DMS153 (cell line): ENCODE measurements around the gene B3GALT5.

Source experiments
- DNase-seq: peaks from one replicate; lab custom pipeline; 2025; lab: John Stamatoyannopoulos, UW

The B3GALT5 gene

DNA sequence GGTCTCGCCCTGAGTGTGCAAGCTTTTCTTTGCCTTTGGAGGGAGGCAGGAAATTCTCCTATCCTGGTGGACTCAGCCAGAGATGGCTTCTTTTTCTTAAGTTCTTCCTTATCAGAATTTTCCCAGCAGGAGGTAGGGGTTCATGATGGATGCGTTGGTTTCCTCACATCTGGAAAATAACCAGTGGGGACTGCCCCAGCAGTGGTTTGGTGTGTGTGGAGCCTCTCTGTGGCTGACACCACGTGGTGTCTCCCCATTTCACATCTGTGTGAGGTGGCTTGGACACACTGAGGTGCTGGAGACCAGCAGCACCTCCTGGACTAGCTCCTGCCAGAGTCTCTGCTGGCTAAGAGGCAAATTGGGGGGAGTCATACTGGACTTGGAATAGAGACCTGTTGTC is 32.6 kb downstream of the B3GALT5 start:
- no peak for DNase-seq

DNA sequence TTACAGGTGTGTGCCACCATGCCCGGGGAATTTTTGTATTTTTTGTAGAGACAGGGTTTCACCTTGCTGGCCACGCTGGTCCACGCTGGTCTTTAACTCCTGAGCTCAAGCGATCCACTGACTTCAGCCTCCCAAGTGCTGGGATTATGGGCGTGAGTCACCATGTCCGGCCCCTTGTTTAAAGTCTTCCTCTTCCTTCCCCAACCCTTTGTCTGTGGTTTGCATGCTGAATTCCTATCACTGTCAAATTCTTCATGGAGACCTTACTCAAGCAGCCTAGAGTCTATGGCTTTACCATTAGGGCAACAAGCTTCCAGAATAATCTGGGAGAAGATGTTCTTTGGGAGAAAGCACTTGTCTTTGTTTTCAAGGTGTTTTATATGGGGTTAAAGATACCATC is 34.7 kb downstream of the B3GALT5 start:
- no peak for DNase-seq

DNA sequence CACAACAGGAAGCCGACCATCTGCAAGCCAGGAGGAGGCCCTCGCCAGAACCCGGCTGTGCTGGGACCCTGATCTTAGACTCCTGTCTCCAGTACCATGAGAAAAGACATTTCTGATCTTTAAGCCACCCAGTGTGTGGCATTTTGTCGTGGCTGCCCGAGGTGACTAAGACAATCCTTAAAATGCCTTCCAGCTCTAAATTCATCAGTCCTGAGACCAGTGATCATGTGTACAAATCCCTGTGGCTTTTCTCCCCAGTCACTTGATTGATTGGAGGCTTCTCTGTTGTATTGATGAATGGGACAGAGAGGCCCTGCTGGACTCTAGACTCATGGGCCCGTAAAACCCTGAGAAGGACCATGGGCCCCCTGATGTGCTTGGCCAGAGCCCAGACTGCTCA is 36.1 kb downstream of the B3GALT5 start:
- DNase-seq = no peak

- DNase-seq = no peak
Observed at GRCh38 chr21:39649526-39649925, 36.8 kb downstream of the B3GALT5 start.

GRCh38 chr21:39650306-39650705 is 37.6 kb downstream of the B3GALT5 start:
- no peak for DNase-seq

DNA sequence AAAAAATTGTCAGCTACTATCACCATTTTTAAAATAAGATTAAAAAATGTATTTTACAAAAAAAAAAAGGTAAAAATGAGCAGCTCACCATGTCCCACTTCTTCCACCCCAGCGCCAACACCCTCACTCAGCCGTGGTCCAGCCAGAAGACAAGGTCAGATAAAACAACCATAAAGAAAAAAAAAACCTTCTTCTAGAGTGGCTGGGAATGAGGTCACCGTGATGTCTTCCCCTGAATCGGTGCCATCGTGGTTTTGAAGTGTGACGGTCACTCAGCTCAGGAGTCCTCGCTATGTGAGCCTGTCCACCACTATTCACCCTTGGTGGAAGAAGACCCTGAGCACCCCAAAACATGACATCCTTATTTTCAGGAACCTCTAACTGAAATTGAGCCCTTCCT is 38.1 kb downstream of the B3GALT5 start:
- DNase-seq = no peak

DNA sequence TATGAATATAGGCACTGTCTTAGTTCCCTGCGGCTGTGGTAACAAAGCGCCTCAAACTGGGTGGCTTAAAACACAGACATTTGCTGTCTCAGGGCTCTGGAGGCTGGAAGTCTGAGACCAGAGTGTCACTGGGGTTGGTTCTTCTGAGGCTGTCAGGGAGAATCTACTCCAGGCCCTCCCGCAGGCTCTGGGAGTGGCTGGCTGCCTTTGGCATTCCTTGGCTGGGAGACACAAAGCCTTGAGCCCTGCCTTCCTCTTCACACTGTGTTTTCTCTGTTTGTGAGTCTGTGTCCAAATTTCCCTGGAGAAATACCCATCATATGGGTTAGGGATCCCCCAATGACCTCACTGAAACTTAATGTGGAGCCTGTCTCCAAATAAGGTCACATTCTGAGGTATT is 38.5 kb downstream of the B3GALT5 start:
- no peak for DNase-seq

- no peak for DNase-seq
Observed at GRCh38 chr21:39654951-39655350, 42.2 kb downstream of the B3GALT5 start.

- DNase-seq = no peak
Observed at GRCh38 chr21:39655589-39655988, 42.8 kb downstream of the B3GALT5 start.

DNA sequence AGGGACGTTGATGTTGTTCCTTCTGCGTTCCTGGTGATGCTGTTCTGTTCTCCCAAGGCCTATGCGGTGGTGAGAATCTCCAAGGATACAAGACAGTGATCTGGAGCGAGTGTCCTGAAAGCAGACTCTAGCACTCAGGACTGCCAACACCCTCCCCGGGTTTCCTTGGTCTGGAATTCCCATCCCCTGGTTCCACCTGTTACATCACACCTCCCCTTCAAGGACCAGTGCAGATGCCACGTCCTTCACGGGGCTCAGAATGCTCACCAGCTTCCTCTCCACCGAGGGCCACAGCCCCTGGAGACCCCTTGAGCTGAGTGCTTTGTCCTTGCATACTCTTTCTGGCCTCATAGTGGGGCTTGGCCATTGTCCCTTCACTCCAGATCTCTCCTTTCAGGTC is 43.5 kb downstream of the B3GALT5 start:
- DNase-seq = no peak

DNA sequence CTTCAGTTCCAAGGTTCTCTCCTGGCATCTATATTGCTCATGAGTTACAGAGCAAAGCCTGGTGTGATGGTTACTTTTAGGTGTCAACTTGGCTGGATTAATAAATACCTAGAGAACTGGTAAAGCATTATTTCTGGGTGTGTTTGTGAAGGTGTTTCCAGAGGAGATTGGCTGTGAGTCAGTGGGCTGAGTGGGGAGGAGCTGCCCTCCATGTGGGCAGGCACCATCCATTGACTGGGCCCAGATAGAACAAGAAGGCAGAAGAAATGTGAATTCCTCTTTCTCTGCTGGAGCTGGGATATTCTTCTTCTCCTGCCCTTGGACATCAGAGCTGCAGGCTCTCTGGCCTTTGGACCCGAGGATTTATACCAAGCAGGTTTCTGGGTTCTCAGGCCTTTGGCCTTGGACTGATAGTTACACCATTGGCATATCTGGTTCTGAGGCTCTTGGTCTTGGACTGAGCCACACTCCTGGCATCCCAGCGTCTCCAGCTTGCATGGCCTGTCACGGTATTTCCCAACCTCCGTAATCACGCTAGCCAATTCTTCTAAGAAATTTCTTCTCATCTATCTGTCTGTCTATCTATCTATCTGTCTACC is 44.5 kb downstream of the B3GALT5 start:
- no peak for DNase-seq

DNA sequence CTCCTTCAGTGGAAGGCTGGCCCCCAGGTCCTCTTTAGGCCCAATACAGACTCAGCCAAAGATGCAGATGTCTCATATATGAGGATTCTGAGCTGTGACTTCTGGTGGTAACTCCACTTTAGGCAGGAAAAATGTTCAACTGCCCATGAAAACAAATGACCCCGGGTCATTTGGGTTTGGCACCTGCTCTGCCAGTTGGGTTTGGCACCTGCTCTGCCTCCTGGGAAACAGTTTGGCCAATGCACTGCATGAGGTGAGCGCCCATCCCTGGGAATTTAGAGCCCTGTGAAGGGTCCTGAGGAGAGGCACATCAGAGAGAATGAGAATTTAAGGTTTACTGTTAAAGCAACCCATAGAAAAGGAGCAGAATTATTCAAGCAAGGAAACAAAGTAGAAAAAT is 45.3 kb downstream of the B3GALT5 start:
- no peak for DNase-seq

GRCh38 chr21:39659070-39659815 is 46.5 kb downstream of the B3GALT5 start:
- no peak for DNase-seq

DNA sequence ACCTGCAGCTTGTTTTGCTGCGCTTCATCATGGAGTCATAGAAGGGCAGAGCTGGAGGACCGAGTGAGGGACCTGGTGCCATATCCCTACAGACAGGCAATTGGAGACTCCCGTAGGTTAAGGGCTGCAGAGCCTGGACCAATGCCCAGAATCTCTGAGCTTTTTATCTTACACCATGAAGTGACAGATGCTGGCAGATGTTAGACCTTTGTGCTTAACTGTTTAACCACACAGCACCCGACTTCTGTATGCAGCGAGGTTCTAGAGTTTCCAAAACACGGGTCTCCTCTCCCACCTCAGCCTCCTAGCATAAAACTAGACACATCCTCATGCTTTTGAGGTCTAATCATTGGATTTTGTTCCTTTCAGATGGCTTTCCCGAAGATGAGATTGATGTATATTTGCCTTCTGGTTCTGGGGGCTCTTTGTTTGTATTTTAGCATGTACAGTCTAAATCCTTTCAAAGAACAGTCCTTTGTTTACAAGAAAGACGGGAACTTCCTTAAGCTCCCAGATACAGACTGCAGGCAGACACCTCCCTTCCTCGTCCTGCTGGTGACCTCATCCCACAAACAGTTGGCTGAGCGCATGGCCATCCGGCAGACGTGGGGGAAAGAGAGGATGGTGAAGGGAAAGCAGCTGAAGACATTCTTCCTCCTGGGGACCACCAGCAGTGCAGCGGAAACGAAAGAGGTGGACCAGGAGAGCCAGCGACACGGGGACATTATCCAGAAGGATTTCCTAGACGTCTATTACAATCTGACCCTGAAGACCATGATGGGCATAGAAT is 47.6 kb downstream of the B3GALT5 start:
- DNase-seq = peak; percentile 90

- DNase-seq = no peak
Observed at GRCh38 chr21:39661121-39661520, 48.4 kb downstream of the B3GALT5 start.

DNA sequence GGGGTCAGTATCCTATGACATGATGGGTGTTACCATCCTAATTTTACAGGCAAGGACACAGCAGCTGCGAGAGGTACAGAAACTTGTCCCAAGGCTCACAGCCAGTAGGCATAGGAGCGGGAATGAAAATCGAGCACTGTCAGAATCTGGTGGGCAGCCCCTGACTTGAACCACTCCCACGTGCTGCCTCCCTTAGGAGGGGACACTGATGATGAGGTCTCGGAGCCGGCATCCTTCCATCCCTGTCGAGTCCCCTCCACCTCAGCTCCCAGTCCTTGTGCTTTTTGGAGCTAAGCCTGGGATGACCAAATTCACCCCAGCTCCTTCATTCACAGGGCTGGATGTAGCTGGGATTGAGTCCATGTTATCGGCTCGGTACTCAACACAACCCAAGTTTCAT is 49.0 kb downstream of the B3GALT5 start:
- no peak for DNase-seq

GRCh38 chr21:39662411-39662953 is 49.7 kb downstream of the B3GALT5 start:
- no peak for DNase-seq

DNA sequence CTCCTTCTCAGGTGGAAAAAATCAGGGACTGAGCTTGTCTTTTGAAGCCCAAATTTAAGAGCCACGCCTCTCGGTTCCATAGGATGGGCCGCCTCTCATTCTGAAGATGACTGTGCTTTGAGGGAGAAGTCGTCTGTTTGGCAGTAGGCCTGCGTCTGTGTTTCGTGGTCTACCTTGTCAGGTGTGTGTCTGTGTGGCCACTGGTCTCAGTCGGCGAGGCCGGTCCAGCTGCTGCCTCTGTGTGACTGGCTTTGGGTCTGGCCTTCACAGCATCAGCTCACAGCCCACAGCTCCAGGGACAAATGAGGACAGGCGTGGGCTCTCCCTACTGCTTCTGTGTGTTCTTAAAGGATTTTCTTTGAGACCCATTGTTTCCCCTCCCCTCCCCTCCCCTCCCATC is 50.3 kb downstream of the B3GALT5 start:
- DNase-seq = no peak

DNA sequence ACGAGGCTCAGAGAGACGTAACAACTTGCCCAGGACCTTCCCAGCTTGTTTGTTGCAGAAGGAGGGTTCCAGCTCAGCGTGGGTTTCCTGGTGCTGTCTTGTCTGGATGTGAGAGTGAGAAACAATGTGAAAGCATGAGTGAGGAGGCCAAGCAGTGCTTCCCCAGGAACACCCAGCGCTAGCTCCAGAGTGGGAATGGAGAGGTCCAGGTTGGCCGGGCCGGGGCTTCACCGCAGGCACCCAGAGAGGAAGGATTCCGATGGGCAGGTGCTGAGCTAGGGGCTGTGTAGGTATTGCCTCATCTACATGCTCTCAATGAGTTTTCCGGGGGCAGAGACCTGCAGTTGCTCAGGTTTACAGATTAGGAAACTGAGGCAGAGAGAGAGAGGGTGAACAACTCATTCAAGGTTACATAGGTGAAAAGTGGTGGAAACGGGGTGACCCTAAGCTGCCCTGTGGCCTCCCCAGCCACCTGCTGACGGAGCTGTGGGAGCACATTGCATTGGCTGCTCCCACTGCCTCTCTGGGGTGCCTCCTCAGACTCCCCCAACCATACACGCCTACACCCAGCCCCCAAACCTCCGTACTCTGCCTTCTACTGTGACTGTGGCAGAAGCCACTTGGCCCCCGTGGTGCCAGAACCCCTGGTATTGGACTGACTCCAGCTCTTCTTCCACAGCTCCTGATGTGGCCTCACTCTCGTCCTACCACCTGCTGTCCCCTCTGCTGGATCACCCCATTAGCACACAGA is 51.2 kb downstream of the B3GALT5 start:
- DNase-seq = no peak

DNA sequence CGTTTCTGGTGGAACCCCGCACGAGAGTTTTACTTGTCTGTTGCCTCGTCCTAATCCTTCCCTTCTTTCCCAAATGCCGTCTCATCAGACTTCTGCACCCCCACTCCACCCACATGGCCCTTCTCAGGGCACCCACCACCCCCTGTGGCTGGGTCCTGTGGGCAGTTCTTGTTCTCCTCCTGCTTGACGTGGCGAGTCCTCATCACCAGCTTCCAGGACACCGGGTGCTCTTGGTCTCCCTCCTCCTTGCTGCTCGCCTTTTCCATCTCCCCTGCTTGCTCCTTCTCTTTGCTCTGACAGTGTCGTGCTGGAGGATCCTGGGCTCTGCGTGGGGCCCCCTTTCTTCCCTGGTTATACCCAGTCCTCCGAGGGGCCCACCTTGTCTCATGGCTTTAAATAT is 51.8 kb downstream of the B3GALT5 start:
- no peak for DNase-seq

GRCh38 chr21:39666026-39666425 is 53.3 kb downstream of the B3GALT5 start:
- no peak for DNase-seq

DNA sequence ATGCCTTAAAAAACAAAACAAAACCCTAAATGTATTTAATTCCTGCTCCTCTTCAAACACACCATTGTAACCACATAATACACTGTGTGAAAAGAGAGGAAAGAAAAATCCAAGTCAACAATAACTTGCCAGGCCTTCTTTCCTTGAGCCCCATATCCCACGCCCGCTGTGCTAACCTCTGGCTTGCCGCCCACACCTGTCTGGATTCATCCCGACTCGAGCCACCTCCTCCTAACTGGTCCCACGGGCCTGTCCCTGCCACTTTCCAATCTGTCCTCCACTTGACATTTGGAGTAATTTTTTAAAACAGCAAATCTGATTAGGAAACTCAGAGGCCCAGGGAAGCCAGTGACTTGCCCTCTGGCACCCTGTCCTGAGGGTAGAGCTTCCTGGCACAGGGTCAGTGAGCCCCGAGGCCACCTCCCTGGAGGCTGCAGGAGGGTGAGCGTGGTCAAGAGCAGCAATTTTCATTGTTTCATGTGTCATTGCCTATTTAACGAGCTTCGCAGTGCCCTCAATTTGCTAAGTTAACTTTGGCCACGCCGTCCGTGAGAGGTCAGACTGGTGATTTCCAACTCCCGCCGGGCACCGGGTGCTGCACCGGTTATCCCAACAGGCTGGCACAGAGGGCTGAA is 54.1 kb downstream of the B3GALT5 start:
- no peak for DNase-seq
